H9 (cell line): ENCODE data around the gene OBSL1. TPM values are rescaled to one million over a fixed set of nuclear protein-coding genes. Genes with fewer than 3 reads are reported as not detected.

Source experiments
- DNase-seq: peaks from one replicate; pipeline ENCODE4 v3.0.0-alpha.2; 2017
- H2AFZ ChIP-seq: one replicate; pipeline ENCODE4 v1.6.1; 2013; ENCODE audit warnings: mild to moderate bottlenecking, low read length, control low read depth, moderate library complexity
- H2AK5ac ChIP-seq: 2 replicates; pipeline ENCODE4 v1.6.1; 2013; ENCODE audit warnings: low read length, control low read depth, mixed read lengths; ENCODE audit not compliant: insufficient read length
- H2BK120ac ChIP-seq: one replicate; pipeline ENCODE4 v1.6.1; 2013; ENCODE audit warnings: low read depth, mild to moderate bottlenecking, low read length, control low read depth, inconsistent platforms; ENCODE audit not compliant: poor library complexity, severe bottlenecking
- H2BK12ac ChIP-seq: 2 replicates; pipeline ENCODE4 v1.6.1; 2013; ENCODE audit warnings: low read length, control low read depth, mixed read lengths, low read depth; ENCODE audit not compliant: insufficient read length
- H2BK15ac ChIP-seq: 2 replicates; pipeline ENCODE4 v1.6.1; 2013; ENCODE audit warnings: low read depth, low read length, control low read depth
- H2BK20ac ChIP-seq: one replicate; pipeline ENCODE4 v1.6.1; 2013; ENCODE audit warnings: low read depth, mild to moderate bottlenecking, low read length, control low read depth, inconsistent platforms; ENCODE audit not compliant: poor library complexity, severe bottlenecking
- H2BK5ac ChIP-seq: 2 replicates; pipeline ENCODE4 v1.6.1; 2013; ENCODE audit warnings: low read length, control low read depth, mixed read lengths; ENCODE audit not compliant: insufficient read length
- H3K14ac ChIP-seq: 2 replicates; pipeline ENCODE4 v1.6.1; 2013; ENCODE audit warnings: low read length, control low read depth; ENCODE audit not compliant: insufficient read depth
- H3K18ac ChIP-seq: 2 replicates; pipeline ENCODE4 v1.6.1; 2013; ENCODE audit warnings: low read depth, mild to moderate bottlenecking, mixed read lengths, low read length, control low read depth; ENCODE audit not compliant: insufficient read length
- H3K23ac ChIP-seq: 2 replicates; pipeline ENCODE4 v1.6.1; 2013; ENCODE audit warnings: low read length, control low read depth, mixed read lengths, low read depth; ENCODE audit not compliant: insufficient read length
- H3K23me2 ChIP-seq: 2 replicates; pipeline ENCODE4 v1.6.1; 2013; ENCODE audit warnings: low read depth, mild to moderate bottlenecking, mixed read lengths, low read length, control low read depth; ENCODE audit not compliant: insufficient read length, poor library complexity, severe bottlenecking
- H3K27ac ChIP-seq: 2 replicates; pipeline ENCODE4 v1.5.1; 2013; ENCODE audit warnings: low read length, control low read depth, mixed read lengths, low read depth; ENCODE audit not compliant: insufficient read length
- H3K27me3 ChIP-seq: 2 replicates; pipeline ENCODE4 v1.6.1; 2013; ENCODE audit warnings: low read length, control low read depth, inconsistent platforms; ENCODE audit not compliant: insufficient read depth
- H3K4ac ChIP-seq: 2 replicates; pipeline ENCODE4 v1.6.1; 2013; ENCODE audit warnings: low read depth, mild to moderate bottlenecking, control low read depth, inconsistent platforms, low read length, moderate library complexity
- H3K4me1 ChIP-seq: 2 replicates; pipeline ENCODE4 v1.6.1; 2013; ENCODE audit warnings: low read length, control low read depth, inconsistent platforms; ENCODE audit not compliant: insufficient read depth
- H3K4me2 ChIP-seq: 2 replicates; pipeline ENCODE4 v1.6.1; 2013; ENCODE audit warnings: low read length, control low read depth, mixed read lengths; ENCODE audit not compliant: insufficient read length, insufficient read depth
- H3K56ac ChIP-seq: 2 replicates; pipeline ENCODE4 v1.6.1; 2013; ENCODE audit warnings: low read depth, mild to moderate bottlenecking, mixed read lengths, low read length, control low read depth; ENCODE audit not compliant: insufficient read length
- H3K79me1 ChIP-seq: 2 replicates; pipeline ENCODE4 v1.6.1; 2013; ENCODE audit warnings: low read depth, mild to moderate bottlenecking, moderate library complexity, low read length, control low read depth, inconsistent platforms; ENCODE audit not compliant: insufficient read depth, poor library complexity, severe bottlenecking
- H3K79me2 ChIP-seq: 2 replicates; pipeline ENCODE4 v1.6.1; 2013; ENCODE audit warnings: low read length, control low read depth, inconsistent platforms; ENCODE audit not compliant: insufficient read depth
- H3K9ac ChIP-seq: 2 replicates; pipeline ENCODE4 v1.6.1; 2013; ENCODE audit warnings: low read length, control low read depth, mixed read lengths; ENCODE audit not compliant: insufficient read length; ENCODE audit errors: extremely low read depth
- H3K9me3 ChIP-seq: one replicate; pipeline ENCODE4 v1.6.1; 2013; ENCODE audit warnings: low read depth, low read length, inconsistent platforms; ENCODE audit not compliant: control insufficient read depth
- H3T11ph ChIP-seq: one replicate; pipeline ENCODE4 v1.6.1; 2013; ENCODE audit warnings: mild to moderate bottlenecking, low read length, control low read depth, inconsistent platforms
- H4K20me1 ChIP-seq: one replicate; pipeline ENCODE4 v1.6.1; 2013; ENCODE audit not compliant: control insufficient read depth, insufficient read length, insufficient read depth
- H4K5ac ChIP-seq: 2 replicates; pipeline ENCODE4 v1.6.1; 2013; ENCODE audit warnings: low read depth, mild to moderate bottlenecking, mixed read lengths, low read length, control low read depth; ENCODE audit not compliant: insufficient read length
- H4K8ac ChIP-seq: replicated peaks from 2 replicates; pipeline ENCODE4 v1.6.1; 2013; ENCODE audit warnings: low read length, control low read depth, mixed read lengths, low read depth; ENCODE audit not compliant: insufficient read length
- H4K91ac ChIP-seq: 2 replicates; pipeline ENCODE4 v1.6.1; 2013; ENCODE audit warnings: low read depth, mild to moderate bottlenecking, moderate library complexity, mixed read lengths, low read length, control low read depth; ENCODE audit not compliant: insufficient read length
- H3K27ac Mint-ChIP-seq, 3 experiments: 2 replicates in 2 of 3; 3 replicates in 1 of 3; pipeline ENCODE4 v1.8.0; 2020 to 2021; ENCODE audit warnings: mixed read lengths in 3 of 3, mild to moderate bottlenecking in 1 of 3, moderate library complexity in 1 of 3
- H3K27me3 Mint-ChIP-seq: 2 replicates; pipeline ENCODE4 v1.8.0; 2021; ENCODE audit warnings: low read depth, mild to moderate bottlenecking, moderate library complexity, mixed read lengths
- H3K36me3 Mint-ChIP-seq, 3 experiments: 2 replicates in 2 of 3; 3 replicates in 1 of 3; pipeline ENCODE4 v1.8.0; 2020 to 2021; ENCODE audit warnings: low read depth in 3 of 3, mixed read lengths in 3 of 3; ENCODE audit not compliant: insufficient read depth in 1 of 3
- H3K4me1 Mint-ChIP-seq, 2 experiments: 2 replicates each; pipeline ENCODE4 v1.8.0; 2020; ENCODE audit warnings: mixed read lengths in 2 of 2
- H3K4me3 Mint-ChIP-seq, 2 experiments: 2 replicates in 1 of 2; 3 replicates in 1 of 2; pipeline ENCODE4 v1.8.0; 2020 to 2021; ENCODE audit warnings: mild to moderate bottlenecking in 2 of 2, mixed read lengths in 2 of 2, moderate library complexity in 1 of 2
- H3K9me3 Mint-ChIP-seq, 2 experiments: 2 replicates in 1 of 2; 3 replicates in 1 of 2; pipeline ENCODE4 v1.8.0; 2020; ENCODE audit warnings: mild to moderate bottlenecking in 2 of 2, mixed read lengths in 2 of 2, moderate library complexity in 1 of 2
- CTCF ChIP-seq: fragments of 200-600 bp; sonication (generic); conservative IDR thresholded peaks from 3 replicates; pipeline ENCODE4 v1.8.0; 2021; ENCODE audit warnings: antibody characterized with exemption, mild to moderate bottlenecking
- WGBS: extraction: QIAGEN DNeasy Blood & Tissue Kit; methylation state at CpG from one replicate; pipeline ENCODE4 v1.1.7; 2013; ENCODE audit warnings: missing lambda C conversion rate, low lambda C conversion rate, mixed read lengths; ENCODE audit not compliant: insufficient read length; ENCODE audit errors: extremely low coverage; 5-methylcytosine and 5-hydroxymethylcytosine counted together
- total RNA-seq: library from RNA; stranded (reverse); gene quantifications from 2 replicates; pipeline ENCODE4 v1.2.1, GENCODE V29; 2021

OBSL1 gene
- total RNA-seq, 1 experiment from 2014 or later, result 140 TPM

- Histone ChIP-seq H2AFZ (no peak overlapping the region), H3K56ac (no peak overlapping the region), H2BK15ac (no peak overlapping the region), H3K4ac (no peak overlapping the region; the same call in 1 of the 2 replicates), H3K18ac (no peak overlapping the region), H3K14ac (no peak overlapping the region; the same call in 1 of the 2 replicates), H2BK12ac (no peak overlapping the region), H4K91ac (no peak overlapping the region), H3K79me1 (no peaks in the 10 kb centered on the region), H3K23ac (no peak overlapping the region), H3K4me1 (peaks cover 26% of the 10 kb centered on the region; the same call in 1 of the 2 replicates), H3K9me3 (no peaks in the 10 kb centered on the region), H3K27ac (no peak overlapping the region), H3K27me3 (no peaks in the 10 kb centered on the region), H2AK5ac (no peak overlapping the region), H3T11ph (no peak overlapping the region), H4K5ac (no peak overlapping the region), H4K8ac (no peak overlapping the region), H3K79me2 (no peaks in the 10 kb centered on the region), H4K20me1 (no peaks in the 10 kb centered on the region), H2BK5ac (no peak overlapping the region), H3K9ac (no peak overlapping the region), H3K23me2 (no peaks in the 10 kb centered on the region), H2BK120ac (no peak overlapping the region), H2BK20ac (no peak overlapping the region), H3K4me2 (no peak overlapping the region)
- WGBS, result no CpG with 5 or more reads among the region's 24 CpGs
- H3K36me3 Mint-ChIP-seq, result peaks cover 32 to 67% (median 48%) of the 10 kb centered on the region in 3 experiments
- no peaks in the 10 kb centered on the region; a peak in 1 of 5 replicates for H3K9me3 Mint-ChIP-seq
- DNase-seq, result peak; percentile 61
- peak overlapping the region in 1 of 2 experiments; percentile 17; a peak in 3 of 5 replicates for H3K4me3 Mint-ChIP-seq
- peaks cover 58 to 59% of the 10 kb centered on the region in 2 experiments for H3K4me1 Mint-ChIP-seq
- TF ChIP-seq CTCF, result no peak
- peaks cover 2% of the 10 kb centered on the region; the same call in 1 of the 2 replicates for H3K27me3 Mint-ChIP-seq
- H3K27ac Mint-ChIP-seq, result peak overlapping the region; percentile 86 to 96 (median 89)
Measured at GRCh38 chr2:219561179-219562048, 9.9 kb downstream of the OBSL1 start.
